ENCODE results near the gene VSIG1.

The VSIG1 gene

GRCh38 chrX:108127152-108127551 is 82.3 kb downstream of the VSIG1 start:
- Histone ChIP-seq H3K4me1 (ENCODE audit: control insufficient read depth, insufficient read depth, low read depth, low read length) (peaks cover 2% of the 10 kb centered on the region), H2AFZ (ENCODE audit: low read depth, low read length) (no peak overlapping the region), H4K8ac (ENCODE audit: low read length) (no peak overlapping the region), H3K23ac (ENCODE audit: low read length in 2 of 2) (no peak overlapping the region), H3K14ac (ENCODE audit: low read length in 2 of 2) (no peak overlapping the region), H3K18ac (ENCODE audit: low read depth in 1 of 2, low read length in 2 of 2) (peak overlapping the region in 1 of 2 experiments; percentile 52), H3K4me2 (ENCODE audit: low read length, poor library complexity, severe bottlenecking) (no peak overlapping the region), H3K4me3 (ENCODE audit: insufficient read depth in 1 of 2, low read depth in 1 of 2, low read length in 2 of 2) (no peak overlapping the region), H2BK15ac (ENCODE audit: low read depth, poor library complexity, severe bottlenecking) (no peak overlapping the region), H3K27ac (ENCODE audit: low read length, poor library complexity, severe bottlenecking) (no peak overlapping the region), H4K91ac (ENCODE audit: low read length) (no peak overlapping the region), H3K36me3 (ENCODE audit: control insufficient read depth in 1 of 2, insufficient read depth in 2 of 2, low read depth in 1 of 2, low read length in 2 of 2) (peaks cover 0 to 10% of the 10 kb centered on the region in 2 experiments), H2BK5ac (ENCODE audit: low read depth, low read length, poor library complexity, severe bottlenecking) (no peak overlapping the region), H3K79me1 (replicated peaks; ENCODE audit: low read length, poor library complexity, severe bottlenecking) (no peaks in the 10 kb centered on the region), H3K9ac (ENCODE audit: low read length) (no peak overlapping the region), H2BK120ac (ENCODE audit: low read depth, low read length) (no peak overlapping the region), H3K9me3 (ENCODE audit: control insufficient read depth, low read length) (no peaks in the 10 kb centered on the region), H3K4ac (ENCODE audit: low read depth in 1 of 2, low read length in 2 of 2) (no peak overlapping the region), H3K27me3 (ENCODE audit: control insufficient read depth in 1 of 2, insufficient read depth in 1 of 2, low read length in 2 of 2) (peaks cover 0 to 30% of the 10 kb centered on the region in 2 experiments), H2AK5ac (ENCODE audit: low read length, severe bottlenecking) (no peak overlapping the region), H2BK12ac (ENCODE audit: low read length in 2 of 2) (no peak overlapping the region)
- 94% methylated on average over 3 of the region's 4 CpGs for WGBS
- DNase-seq = no peak

All from mesenchymal stem cell (in vitro differentiated cells and primary cell).